Measurements from ENCODE around the gene TACO1.

DNA sequence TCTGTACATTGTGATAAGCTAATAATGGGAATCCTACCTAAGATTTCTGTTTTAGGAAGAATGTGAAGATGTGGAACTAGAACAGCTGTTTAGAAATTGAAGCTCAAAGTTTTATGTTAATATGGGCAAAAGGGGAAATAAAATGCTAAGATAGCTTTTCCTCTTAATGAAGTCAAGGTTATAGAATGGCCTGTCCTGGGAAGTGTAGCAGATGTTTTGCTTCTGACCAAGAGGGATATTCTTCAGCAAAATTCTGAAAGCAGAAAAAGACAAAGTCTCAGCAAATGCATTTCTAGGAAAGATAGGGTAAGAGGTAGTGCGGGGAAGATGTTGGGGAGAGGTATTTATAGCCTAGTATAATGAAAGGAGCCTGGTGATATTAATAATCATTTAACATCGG, 34.6 kb downstream of the TACO1 start:
- TF ChIP-seq POLR2AphosphoS5 (IDR thresholded peaks at IDR 0.05; ENCODE audit: insufficient read depth, low read depth, low read length): no peak
- TF ChIP-seq, protein P1, sequence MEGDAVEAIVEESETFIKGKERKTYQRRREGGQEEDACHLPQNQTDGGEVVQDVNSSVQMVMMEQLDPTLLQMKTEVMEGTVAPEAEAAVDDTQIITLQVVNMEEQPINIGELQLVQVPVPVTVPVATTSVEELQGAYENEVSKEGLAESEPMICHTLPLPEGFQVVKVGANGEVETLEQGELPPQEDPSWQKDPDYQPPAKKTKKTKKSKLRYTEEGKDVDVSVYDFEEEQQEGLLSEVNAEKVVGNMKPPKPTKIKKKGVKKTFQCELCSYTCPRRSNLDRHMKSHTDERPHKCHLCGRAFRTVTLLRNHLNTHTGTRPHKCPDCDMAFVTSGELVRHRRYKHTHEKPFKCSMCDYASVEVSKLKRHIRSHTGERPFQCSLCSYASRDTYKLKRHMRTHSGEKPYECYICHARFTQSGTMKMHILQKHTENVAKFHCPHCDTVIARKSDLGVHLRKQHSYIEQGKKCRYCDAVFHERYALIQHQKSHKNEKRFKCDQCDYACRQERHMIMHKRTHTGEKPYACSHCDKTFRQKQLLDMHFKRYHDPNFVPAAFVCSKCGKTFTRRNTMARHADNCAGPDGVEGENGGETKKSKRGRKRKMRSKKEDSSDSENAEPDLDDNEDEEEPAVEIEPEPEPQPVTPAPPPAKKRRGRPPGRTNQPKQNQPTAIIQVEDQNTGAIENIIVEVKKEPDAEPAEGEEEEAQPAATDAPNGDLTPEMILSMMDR (IDR thresholded peaks at IDR 0.05; ENCODE audit: extremely low read depth in 1 of 2, insufficient read depth in 1 of 2, low read depth in 1 of 2, low read length in 2 of 2): no peak
- no peak for TF ChIP-seq FOS (IDR thresholded peaks at IDR 0.05; ENCODE audit: borderline replicate concordance, insufficient read depth, low read length)
- no peak for TF ChIP-seq POLR2A (IDR thresholded peaks at IDR 0.05; ENCODE audit: low read depth, low read length)
- TF ChIP-seq, protein P2, sequence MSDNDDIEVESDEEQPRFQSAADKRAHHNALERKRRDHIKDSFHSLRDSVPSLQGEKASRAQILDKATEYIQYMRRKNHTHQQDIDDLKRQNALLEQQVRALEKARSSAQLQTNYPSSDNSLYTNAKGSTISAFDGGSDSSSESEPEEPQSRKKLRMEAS (IDR thresholded peaks at IDR 0.05; ENCODE audit: insufficient read depth, insufficient read length): no peak
- TF ChIP-seq MYC (IDR thresholded peaks at IDR 0.05; ENCODE audit: low read depth, low read length): no peak
